GM19452 (cell line): Measurements from ENCODE around the gene REXO4.
"Not testable (repeated sequence)": the region's sequence is repeated elsewhere in the genome, so short reads cannot be mapped to it uniquely, and the experiment has no call there.

ENCODE experiments used
- ATAC-seq: cut with Tn5 transposase; IDR thresholded peaks from one replicate; pipeline ENCODE4 v1.9.1; 2021; ENCODE audit not compliant: unreplicated experiment

The REXO4 gene

GRCh38 chr9:133451865-133452264 is 34.1 kb upstream of the REXO4 start:
- ATAC-seq = not testable (repeated sequence)

DNA sequence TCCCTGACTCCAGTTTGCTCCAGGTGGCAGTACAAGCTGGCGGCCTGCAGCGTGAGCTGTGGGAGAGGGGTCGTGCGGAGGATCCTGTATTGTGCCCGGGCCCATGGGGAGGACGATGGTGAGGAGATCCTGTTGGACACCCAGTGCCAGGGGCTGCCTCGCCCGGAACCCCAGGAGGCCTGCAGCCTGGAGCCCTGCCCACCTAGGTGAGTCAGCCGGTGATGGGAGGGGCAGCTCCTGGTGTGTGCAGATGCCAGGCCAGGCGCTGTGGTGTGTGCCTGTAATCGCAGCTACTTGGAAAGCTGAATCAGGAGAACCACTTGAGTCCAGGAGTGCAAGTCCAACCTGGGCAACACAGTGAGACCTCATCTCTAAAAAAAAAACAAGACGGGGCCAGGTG is 31.9 kb upstream of the REXO4 start:
- ATAC-seq = no peak

DNA sequence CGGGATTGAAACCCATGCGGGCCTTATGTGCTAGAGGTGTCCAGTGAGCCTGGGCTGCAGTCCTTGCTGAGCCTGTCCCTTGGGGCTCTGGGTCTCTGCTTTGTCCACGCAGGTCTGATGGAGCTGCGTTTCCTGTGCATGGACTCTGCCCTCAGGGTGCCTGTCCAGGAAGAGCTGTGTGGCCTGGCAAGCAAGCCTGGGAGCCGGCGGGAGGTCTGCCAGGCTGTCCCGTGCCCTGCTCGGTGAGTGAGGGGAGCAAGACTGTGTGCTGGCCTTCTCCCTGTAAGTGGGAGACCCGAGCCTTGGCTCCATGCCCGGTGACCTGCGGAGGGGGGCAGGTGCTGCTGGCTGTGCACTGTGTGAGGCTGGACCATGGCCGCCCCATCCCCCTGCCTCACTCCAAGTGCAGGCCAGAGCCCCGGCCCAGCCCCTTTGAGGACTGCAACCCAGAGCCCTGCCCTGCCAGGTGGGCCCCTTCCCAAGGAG is 30.7 kb upstream of the REXO4 start:
- no peak for ATAC-seq

GRCh38 chr9:133445293-133445969 is 27.6 kb upstream of the REXO4 start:
- ATAC-seq = no peak

DNA sequence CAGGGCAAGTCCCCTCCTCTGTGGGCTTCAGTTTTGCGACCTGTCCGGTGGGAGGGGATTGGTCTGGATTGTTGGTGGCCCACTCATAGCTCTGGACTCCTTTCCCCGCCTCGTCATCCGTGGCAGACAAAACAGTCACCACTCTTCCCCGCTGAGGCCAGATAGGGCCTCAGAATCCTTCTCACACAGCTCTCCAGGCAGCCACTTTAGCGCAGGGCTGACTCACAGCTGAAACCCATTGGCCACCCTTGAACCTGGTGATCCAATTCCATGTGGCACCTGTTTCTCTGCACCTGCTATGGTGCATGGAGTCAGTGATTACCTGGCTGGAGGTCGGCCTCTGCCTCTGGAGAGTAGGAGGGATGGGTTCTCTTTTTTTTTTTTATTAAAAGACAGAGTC is 26.2 kb upstream of the REXO4 start:
- no peak for ATAC-seq

GRCh38 chr9:133443248-133443647 is 25.4 kb upstream of the REXO4 start:
- ATAC-seq = no peak

- no peak for ATAC-seq
Measured at GRCh38 chr9:133441571-133441970, 23.8 kb upstream of the REXO4 start.

DNA sequence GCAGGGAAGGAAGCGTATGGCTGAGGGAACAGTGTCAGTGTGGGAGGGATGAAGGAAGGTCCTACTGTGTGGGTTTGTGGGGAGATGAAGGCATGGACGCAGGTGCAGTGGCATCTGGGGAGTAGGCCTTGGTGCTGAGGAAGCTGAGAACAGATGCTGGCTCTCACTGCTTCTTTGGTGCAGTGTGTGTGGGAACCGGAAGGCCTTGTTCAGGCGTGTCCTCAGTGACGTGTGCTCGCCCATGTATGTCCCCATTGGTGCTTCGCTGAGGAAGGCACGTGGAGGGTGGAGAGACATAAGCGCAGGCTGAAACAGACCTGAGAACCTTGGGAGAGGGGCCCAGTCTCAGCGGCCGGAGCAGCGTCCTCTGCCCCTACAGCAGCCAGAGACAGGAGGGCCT is 23.1 kb upstream of the REXO4 start:
- ATAC-seq = no peak

GRCh38 chr9:133439337-133439736 is 21.5 kb upstream of the REXO4 start:
- no peak for ATAC-seq

GRCh38 chr9:133437753-133438531 is 20.1 kb upstream of the REXO4 start:
- no peak for ATAC-seq

DNA sequence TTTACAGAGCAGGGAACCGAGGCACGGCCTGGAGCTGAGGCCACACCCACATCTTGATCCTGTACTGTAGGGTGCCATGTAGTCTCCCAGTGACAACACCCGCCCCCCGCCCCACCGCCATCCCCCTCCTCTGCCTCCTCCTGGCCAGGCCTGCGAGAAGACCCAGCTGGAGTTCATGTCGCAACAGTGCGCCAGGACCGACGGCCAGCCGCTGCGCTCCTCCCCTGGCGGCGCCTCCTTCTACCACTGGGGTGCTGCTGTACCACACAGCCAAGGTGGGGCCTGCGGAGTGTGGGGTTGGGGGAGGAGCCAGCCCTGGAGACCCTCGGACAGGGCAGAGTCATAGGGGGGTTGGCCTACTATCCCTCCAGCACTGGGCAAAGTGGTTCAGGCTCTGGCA is 18.9 kb upstream of the REXO4 start:
- ATAC-seq = no peak

- no peak for ATAC-seq
Measured at GRCh38 chr9:133433351-133433843, 15.6 kb upstream of the REXO4 start.

DNA sequence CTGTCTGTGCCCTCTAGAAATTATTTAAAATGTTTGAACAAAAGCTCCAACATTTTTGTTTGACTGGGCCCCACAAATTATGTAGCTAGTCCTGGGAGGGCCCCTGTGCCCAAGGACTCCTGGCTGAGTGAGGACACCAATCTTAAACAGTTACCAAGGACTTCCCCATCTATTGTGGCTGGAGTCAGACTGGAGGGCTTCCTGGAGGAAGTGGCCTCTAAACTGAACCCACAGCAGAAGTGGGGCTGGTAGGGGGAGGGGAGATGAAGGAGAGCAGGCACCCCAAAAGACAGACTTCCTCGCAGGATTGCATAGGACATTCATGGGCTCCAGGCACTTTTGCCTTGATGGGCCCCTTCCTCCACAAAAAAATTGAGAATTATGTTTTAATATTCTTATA is 12.4 kb upstream of the REXO4 start:
- ATAC-seq = no peak

DNA sequence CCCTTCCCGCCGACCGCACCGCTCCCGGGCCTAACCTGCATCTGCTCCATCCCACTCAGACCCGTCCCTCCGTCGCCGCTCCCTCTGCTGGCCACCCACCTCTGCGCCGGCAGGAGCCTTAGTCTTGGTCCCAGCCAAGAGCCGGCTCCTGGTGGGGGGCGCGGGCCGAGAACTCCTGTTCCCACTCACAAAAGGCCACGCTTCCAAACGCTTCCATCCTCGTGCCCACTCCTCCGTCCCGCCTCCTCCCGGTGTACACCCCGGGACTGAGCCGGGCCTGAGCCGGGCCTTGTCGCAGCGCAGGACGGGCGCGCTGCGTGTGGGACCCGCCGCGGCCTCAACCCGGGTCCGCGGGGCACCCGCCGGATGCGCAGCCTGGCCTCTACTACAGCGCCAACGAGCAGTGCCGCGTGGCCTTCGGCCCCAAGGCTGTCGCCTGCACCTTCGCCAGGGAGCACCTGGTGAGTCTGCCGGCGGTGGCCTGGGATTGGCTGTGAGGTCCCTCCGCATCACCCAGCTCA is 11.9 kb upstream of the REXO4 start:
- no peak for ATAC-seq

DNA sequence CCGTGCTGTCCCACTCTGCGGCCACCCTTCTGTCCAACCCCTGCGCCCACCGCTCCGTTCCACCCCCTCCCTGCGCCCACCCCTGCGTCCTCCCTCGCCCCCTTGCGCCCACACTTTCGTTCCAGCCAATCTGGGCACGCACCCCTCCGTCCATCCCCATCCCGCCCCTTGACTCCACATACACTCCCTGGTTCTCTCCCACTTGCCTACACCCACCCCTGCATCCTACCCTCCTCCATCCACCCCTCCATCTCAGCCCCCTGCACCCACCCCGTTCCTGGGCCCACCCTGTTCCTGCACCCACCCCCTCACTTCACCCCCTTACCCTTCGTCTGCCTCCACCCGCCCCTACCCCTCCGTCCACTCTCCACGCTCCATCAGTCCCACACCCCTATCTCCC is 11.4 kb upstream of the REXO4 start:
- ATAC-seq = no peak

GRCh38 chr9:133428617-133429101 is 10.8 kb upstream of the REXO4 start:
- no peak for ATAC-seq

DNA sequence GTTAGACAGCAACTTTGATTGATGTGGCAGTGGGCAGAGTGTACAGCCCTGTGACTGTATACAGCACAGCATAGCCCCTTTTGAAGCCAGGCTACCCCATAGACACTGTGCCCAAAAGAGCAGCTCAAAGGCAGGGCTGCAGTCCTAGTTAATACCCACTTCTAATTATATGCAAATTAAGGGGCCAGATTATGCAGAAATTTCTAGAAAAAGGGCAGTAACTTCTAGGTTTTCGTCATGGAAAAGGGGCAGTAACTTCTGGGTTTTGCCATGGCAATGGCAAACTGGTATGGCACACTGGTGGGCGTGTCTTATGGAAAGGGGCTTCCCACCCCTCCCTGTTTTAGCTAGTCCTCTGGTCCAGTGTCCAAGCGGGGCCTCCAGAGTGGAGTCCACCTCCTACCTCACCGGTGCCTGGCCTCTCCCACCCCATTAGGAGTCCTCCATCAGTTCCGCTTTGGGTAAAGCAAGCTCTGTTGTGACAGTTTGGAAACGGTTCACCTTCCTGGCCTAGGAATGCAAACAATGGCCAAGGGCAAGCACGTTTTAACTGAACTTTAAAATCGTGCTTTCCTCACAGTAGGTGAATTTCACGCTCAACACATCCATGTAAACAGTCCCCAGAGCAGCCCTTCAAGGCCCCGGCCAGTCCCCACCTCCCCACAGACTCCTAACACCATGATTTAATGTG is 10.0 kb upstream of the REXO4 start:
- no peak for ATAC-seq

- no peak for ATAC-seq
Measured at GRCh38 chr9:133426011-133426410, 8.2 kb upstream of the REXO4 start.

GRCh38 chr9:133425049-133425632 is 7.3 kb upstream of the REXO4 start:
- no peak for ATAC-seq

DNA sequence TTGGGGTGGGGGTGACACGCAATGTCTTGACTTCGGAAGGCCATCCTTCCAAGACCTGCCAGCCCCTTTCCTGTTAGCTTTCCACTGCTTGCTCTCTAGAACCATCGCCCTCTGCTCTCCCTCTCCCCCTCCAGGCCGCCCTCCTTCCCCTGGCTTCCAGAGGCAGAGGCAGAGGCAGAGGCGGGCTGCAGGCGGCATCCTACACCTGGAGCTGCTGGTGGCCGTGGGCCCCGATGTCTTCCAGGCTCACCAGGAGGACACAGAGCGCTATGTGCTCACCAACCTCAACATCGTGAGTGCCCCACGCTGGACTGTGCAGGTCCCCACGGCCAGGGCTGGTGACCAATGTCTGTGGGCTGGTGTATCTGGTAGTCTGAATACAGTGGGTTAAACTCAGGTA is 6.4 kb upstream of the REXO4 start:
- no peak for ATAC-seq

DNA sequence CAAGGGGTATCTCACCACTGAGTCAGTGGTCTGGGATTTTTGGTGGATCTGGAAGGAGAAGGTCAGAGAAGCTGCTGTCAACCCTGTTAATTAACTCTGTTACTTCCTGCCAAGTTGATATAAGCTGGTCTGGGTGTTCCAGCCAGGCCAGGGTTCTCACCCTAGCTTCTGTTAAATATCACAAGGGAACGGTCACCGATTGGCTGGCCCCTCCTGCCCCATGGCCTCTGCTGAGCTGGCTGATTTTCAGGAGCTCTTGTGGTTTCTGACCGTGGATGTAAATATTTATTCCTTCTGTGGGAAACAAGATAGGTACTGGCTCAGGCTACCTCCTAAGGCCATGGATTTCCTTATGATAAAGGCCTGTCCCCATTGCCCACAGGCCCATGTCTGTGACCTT is 5.4 kb upstream of the REXO4 start:
- ATAC-seq = no peak
